HepG2 (cell line): Measurements from ENCODE around the gene ISG20L2.

ENCODE experiments used
- E2F1 ChIP-seq: sonication (generic); formaldehyde crosslinking; IDR thresholded peaks from 2 replicates; pipeline ENCODE4 v1.5.0; 2020; ENCODE audit warnings: missing genetic modification reagents
- HCFC1 ChIP-seq: fragments of 150-350 bp; IDR thresholded peaks from 2 replicates; pipeline ENCODE4 v1.6.1; 2014; ENCODE audit warnings: low read depth, low read length
- HDAC2 ChIP-seq: sonication (generic); formaldehyde crosslinking; IDR thresholded peaks from 2 replicates; pipeline ENCODE4 v1.4.0; 2020; ENCODE audit warnings: missing genetic modification reagents
- HNF4G ChIP-seq, 2 experiments: sonication (generic) in 1 of 2; formaldehyde crosslinking in 1 of 2; IDR thresholded peaks; 2 replicates each; pipeline versions ENCODE4 v1.4.0 to v1.6.1; 2011 to 2020; ENCODE audit warnings: borderline replicate concordance in 2 of 2, low read depth in 2 of 2, mild to moderate bottlenecking in 2 of 2, low read length in 1 of 2, missing genetic modification reagents in 1 of 2, moderate library complexity in 1 of 2
- KAT7 ChIP-seq: IDR thresholded peaks from 2 replicates; pipeline ENCODE4 v1.6.1; 2018; ENCODE audit warnings: borderline replicate concordance, missing compliant biosample characterization
- MYC ChIP-seq: sonication (generic); formaldehyde crosslinking; IDR thresholded peaks from 2 replicates; pipeline ENCODE4 v1.9.0; 2021; ENCODE audit warnings: missing genetic modification reagents, borderline replicate concordance
- SRSF9 ChIP-seq: fragments of 200-400 bp; formaldehyde crosslinking; IDR thresholded peaks from 2 replicates; pipeline ENCODE4 v1.6.1; 2018; ENCODE audit warnings: borderline replicate concordance, mild to moderate bottlenecking, low read depth, low read length; ENCODE audit not compliant: insufficient read depth, poor library complexity, severe bottlenecking
- TAF1 ChIP-seq: sonication (generic); formaldehyde crosslinking; IDR thresholded peaks from 2 replicates; pipeline ENCODE4 v1.4.0; 2020; ENCODE audit warnings: missing genetic modification reagents
- YEATS2 ChIP-seq: sonication (generic); formaldehyde crosslinking; IDR thresholded peaks from 2 replicates; pipeline ENCODE4 v1.4.0; 2020; ENCODE audit warnings: missing genetic modification reagents, borderline replicate concordance
- ZNF3 ChIP-seq: IDR thresholded peaks from 2 replicates; pipeline ENCODE4 v1.7.0; 2017; ENCODE audit warnings: inconsistent platforms
- ZNF317 ChIP-seq: sonication (generic); formaldehyde crosslinking; IDR thresholded peaks from 2 replicates; pipeline ENCODE4 v1.5.0; 2020; ENCODE audit warnings: mild to moderate bottlenecking, missing genetic modification reagents
- ZNF407 ChIP-seq: sonication (generic); formaldehyde crosslinking; IDR thresholded peaks from one replicate; pipeline ENCODE4 v1.5.1; 2020; ENCODE audit warnings: mild to moderate bottlenecking, missing genetic modification reagents; ENCODE audit errors: not compliant biosample characterization
- ZNF451 ChIP-seq: sonication (generic); formaldehyde crosslinking; IDR thresholded peaks from 2 replicates; pipeline ENCODE4 v1.5.0; 2020; ENCODE audit warnings: mild to moderate bottlenecking, missing genetic modification reagents
- ZNF850 ChIP-seq: sonication (generic); formaldehyde crosslinking; conservative IDR thresholded peaks from 2 replicates; pipeline ENCODE4 v1.9.0; 2021; ENCODE audit warnings: mild to moderate bottlenecking, missing genetic modification reagents

GRCh38 chr1:156706657-156707416, 21.7 kb downstream of the ISG20L2 start:
- TF ChIP-seq MYC (CRISPR knock-in tag) (no peak), E2F1 (CRISPR knock-in tag) (no peak), ZNF451 (CRISPR knock-in tag) (no peak), YEATS2 (CRISPR knock-in tag) (no peak), HNF4G (IDR thresholded peaks at IDR 0.05; ENCODE audit: borderline replicate concordance, low read depth, low read length) (no peak), HNF4G (CRISPR knock-in tag; IDR thresholded peaks at IDR 0.05; ENCODE audit: borderline replicate concordance, low read depth) (no peak), HDAC2 (CRISPR knock-in tag) (no peak), TAF1 (CRISPR knock-in tag) (no peak), SRSF9 (no peak), ZNF3 (CRISPR knock-in tag) (no peak), KAT7 (CRISPR knock-in tag) (no peak), ZNF317 (CRISPR knock-in tag) (no peak), HCFC1 (no peak), ZNF407 (no peak), ZNF850 (CRISPR knock-in tag) (no peak)
